Naive thymus-derived CD4-positive, alpha-beta T cell (primary cell): ENCODE measurements around the gene MAP1A. TPM values are rescaled to one million over a fixed set of nuclear protein-coding genes. Genes with fewer than 3 reads are reported as not detected.

Experiments used
- ATAC-seq: fragments of 150-1000 bp; cut with Tn5 transposase; 2 replicates; pipeline ENCODE4 v1.10.0; 2021; ENCODE audit warnings: mild to moderate bottlenecking, moderate library complexity
- CTCF ChIA-PET: fragments of 350-600 bp; sonication (Branson Sonifier 250); formaldehyde crosslinking; loops from one replicate; lab custom pipeline; 2021; ENCODE audit warnings: antibody characterized with exemption; lab: Charles Lee
- POLR2A ChIA-PET: fragments of 350-600 bp; sonication (Branson Sonifier 250); formaldehyde crosslinking; loops from one replicate; lab custom pipeline; 2021; ENCODE audit warnings: antibody characterized with exemption, inconsistent platforms; lab: Charles Lee
- DNase-seq, 9 donors: peaks; one replicate each; pipeline versions ENCODE4 v3.0.0 to v3.0.0-alpha.2; 2020 to 2022; ENCODE audit warnings: mixed read lengths in 1 of 9
- H3K27ac ChIP-seq: one replicate; pipeline ENCODE4 v1.7.0; 2013; ENCODE audit warnings: mild to moderate bottlenecking, low read depth, low read length, moderate library complexity
- H3K27me3 ChIP-seq, 2 donors: one replicate each; pipeline ENCODE4 v1.7.0; 2013; ENCODE audit warnings: low read length in 2 of 2, mild to moderate bottlenecking in 2 of 2, moderate library complexity in 2 of 2; ENCODE audit not compliant: control insufficient read depth in 2 of 2, insufficient read depth in 2 of 2
- H3K36me3 ChIP-seq, 3 experiments: 1 replicate in 2 of 3; 2 replicates in 1 of 3; pipeline ENCODE4 v1.7.0; 2013; ENCODE audit warnings: low read length in 3 of 3, mild to moderate bottlenecking in 3 of 3, moderate library complexity in 1 of 3; ENCODE audit not compliant: insufficient read depth in 3 of 3, control insufficient read depth in 2 of 3
- H3K4me1 ChIP-seq, 2 donors: one replicate each; pipeline ENCODE4 v1.7.0; 2013; ENCODE audit warnings: low read length in 2 of 2, mild to moderate bottlenecking in 2 of 2, moderate library complexity in 1 of 2; ENCODE audit not compliant: control insufficient read depth in 2 of 2, insufficient read depth in 2 of 2
- H3K4me3 ChIP-seq: 2 replicates; pipeline ENCODE4 v1.7.0; 2013; ENCODE audit warnings: mild to moderate bottlenecking, low read length
- H3K9me3 ChIP-seq, 3 experiments: 1 replicate in 2 of 3; 2 replicates in 1 of 3; pipeline ENCODE4 v1.7.0; 2013; ENCODE audit warnings: low read length in 3 of 3; ENCODE audit not compliant: control insufficient read depth in 2 of 3
- H3K27ac Mint-ChIP-seq, 9 donors: one replicate each; pipeline ENCODE4 v1.8.0; 2020 to 2022; ENCODE audit warnings: mixed read lengths in 9 of 9, mild to moderate bottlenecking in 8 of 9, moderate library complexity in 5 of 9, inconsistent platforms in 2 of 9
- H3K27me3 Mint-ChIP-seq, 5 donors: one replicate each; pipeline ENCODE4 v1.8.0; 2021 to 2022; ENCODE audit warnings: mixed read lengths in 5 of 5, mild to moderate bottlenecking in 1 of 5
- H3K36me3 Mint-ChIP-seq, 5 donors: one replicate each; pipeline ENCODE4 v1.8.0; 2020 to 2022; ENCODE audit warnings: mixed read lengths in 5 of 5, mild to moderate bottlenecking in 3 of 5, inconsistent platforms in 1 of 5
- H3K4me1 Mint-ChIP-seq, 7 donors: one replicate each; pipeline ENCODE4 v1.8.0; 2020 to 2022; ENCODE audit warnings: mixed read lengths in 7 of 7, mild to moderate bottlenecking in 3 of 7, inconsistent platforms in 1 of 7
- H3K4me3 Mint-ChIP-seq, 10 donors: one replicate each; pipeline ENCODE4 v1.8.0; 2020 to 2022; ENCODE audit warnings: mild to moderate bottlenecking in 10 of 10, mixed read lengths in 10 of 10, moderate library complexity in 6 of 10, inconsistent platforms in 2 of 10
- H3K9me3 Mint-ChIP-seq, 11 donors: one replicate each; pipeline ENCODE4 v1.8.0; 2020 to 2022; ENCODE audit warnings: mixed read lengths in 11 of 11, mild to moderate bottlenecking in 4 of 11, inconsistent platforms in 1 of 11, moderate library complexity in 1 of 11
- intact Hi-C, 2 donors: fragments of 100-400 bp; cut with micrococcal nuclease; formaldehyde crosslinking; loops; one replicate each; pipeline ENCODE4 v1.15.1; 2023
- polyA plus RNA-seq, 2 donors: library from polyadenylated mRNA; unstranded; fragments of 300-500 nt; fragmentation: Illumina TruSeq; gene quantifications; one replicate each; pipeline ENCODE4 v1.2.3, GENCODE V29; 2021
- total RNA-seq, 6 experiments: library from RNA in 5 of 6; stranded (reverse) in 5 of 6; gene quantifications; 1 replicate in 5 of 6; 2 replicates in 1 of 6; pipeline ENCODE4 v1.2.3 and lab custom pipeline; 2021 to 2026

The MAP1A gene
- total and polyA plus RNA-seq, 7 experiments from 2014 or later: 0.22 to 13.6 (median 0.30) TPM

- Mint-ChIP-seq H3K9me3 (peaks cover 0 to 3% (median 0%) of the 10 kb centered on the region in 11 donors), H3K4me3 (peak overlapping the region in 1 of 10 donors; percentile 83), H3K27ac (peak overlapping the region in 2 of 9 donors; percentile 27 to 81), H3K4me1 (peaks cover 16 to 76% (median 42%) of the 10 kb centered on the region in 7 donors), H3K27me3 (peaks cover 20 to 32% (median 26%) of the 10 kb centered on the region in 5 donors), H3K36me3 (peaks cover 0 to 30% (median 0%) of the 10 kb centered on the region in 5 donors)
- POLR2A ChIA-PET: interaction anchor here (0.5 to 2.0 kb wide), 3 partner anchors 30 to 685 kb away, joined by 3 to 7 read pairs (median 3); no protein-coding TSS in a partner anchor
- Histone ChIP-seq H3K27ac (no peak overlapping the region), H3K4me1 (peaks cover 14 to 17% of the 10 kb centered on the region in 2 donors), H3K9me3 (no peaks in the 10 kb centered on the region), H3K27me3 (peaks cover 0 to 3% of the 10 kb centered on the region in 2 donors), H3K36me3 (no peaks in the 10 kb centered on the region), H3K4me3 (no peak overlapping the region)
- ATAC-seq: no peak
- intact Hi-C loops: loop anchor here (2.0 to 10.0 kb wide), 9 partner anchors 36 to 1241 kb away; partner anchors contain the start of genes GANC (in 2 of the 2), TMEM87A (in 2 of the 2), B2M (in 1 of the 2) and CCNDBP1 (in 1 of the 2)
- CTCF ChIA-PET: interaction anchor here (0.6 to 3.3 kb wide), 6 partner anchors 13 to 73 kb away, joined by 3 to 14 read pairs (median 8); partner anchors contain the start of gene TP53BP1
- no peak for DNase-seq
Observed at GRCh38 chr15:43513550-43513949, 3.9 kb upstream of the MAP1A start.

GRCh38 chr15:43514241-43515057 is 3.0 kb upstream of the MAP1A start:
- intact Hi-C loops: loop anchor here (1.0 to 10.0 kb wide), 10 partner anchors 31 to 1242 kb away; partner anchors contain the start of genes GANC (in 2 of the 2), TMEM87A (in 2 of the 2), B2M (in 1 of the 2) and CCNDBP1 (in 1 of the 2)
- CTCF ChIA-PET: interaction anchor here (0.6 to 3.3 kb wide), 10 partner anchors 14 to 565 kb away, joined by 3 to 14 read pairs (median 4); partner anchors contain the start of gene TP53BP1
- peak in 3 of 9 donors; percentile 11 to 29 (median 17) for DNase-seq
- Histone ChIP-seq H3K36me3 (no peaks in the 10 kb centered on the region), H3K27me3 (peaks cover 0 to 3% of the 10 kb centered on the region in 2 donors), H3K4me3 (no peak overlapping the region), H3K9me3 (no peaks in the 10 kb centered on the region), H3K27ac (no peak overlapping the region), H3K4me1 (peaks cover 14 to 17% of the 10 kb centered on the region in 2 donors)
- H3K27me3 Mint-ChIP-seq: peaks cover 26 to 41% (median 32%) of the 10 kb centered on the region in 5 donors
- H3K36me3 Mint-ChIP-seq: peaks cover 0 to 30% (median 0%) of the 10 kb centered on the region in 5 donors
- POLR2A ChIA-PET: interaction anchor here (1.2 to 2.0 kb wide), 2 partner anchors 22 to 31 kb away, joined by 4 to 7 read pairs; partner anchors contain the start of gene TP53BP1
- H3K9me3 Mint-ChIP-seq: peaks cover 0 to 3% (median 0%) of the 10 kb centered on the region in 11 donors
- H3K4me3 Mint-ChIP-seq: peak overlapping the region in 1 of 10 donors; percentile 83
- peak overlapping the region in 1 of 9 donors; percentile 81 for H3K27ac Mint-ChIP-seq
- peaks cover 21 to 80% (median 45%) of the 10 kb centered on the region in 7 donors for H3K4me1 Mint-ChIP-seq
- ATAC-seq: no peak

GRCh38 chr15:43515741-43516140 is 1.7 kb upstream of the MAP1A start:
- intact Hi-C loops: loop anchor here (10.0 kb wide), 2 partner anchors 291 to 331 kb away; partner anchors contain the start of genes CCNDBP1 (in 1 of the 2) and EPB42 (in 1 of the 2)
- Mint-ChIP-seq H3K36me3 (peaks cover 0 to 32% (median 0%) of the 10 kb centered on the region in 5 donors), H3K9me3 (peaks cover 0 to 3% (median 0%) of the 10 kb centered on the region in 11 donors), H3K4me3 (peak overlapping the region in 1 of 10 donors; percentile 42), H3K27me3 (peaks cover 28 to 46% (median 38%) of the 10 kb centered on the region in 5 donors), H3K27ac (peak overlapping the region in 2 of 9 donors; percentile 23 to 39), H3K4me1 (peaks cover 14 to 76% (median 35%) of the 10 kb centered on the region in 7 donors)
- no peak overlapping the region for H3K27ac ChIP-seq
- DNase-seq (no peak), ATAC-seq (no peak)
- no peak overlapping the region for H3K4me3 ChIP-seq
- ChIA-PET POLR2A (no interaction called here), CTCF (interaction anchor here (1.2 to 3.3 kb wide), 3 partner anchors 22 to 33 kb away, joined by 9 to 14 read pairs (median 13); partner anchors contain the start of gene TP53BP1)
- peaks cover 0 to 3% of the 10 kb centered on the region in 2 donors for H3K27me3 ChIP-seq
- H3K4me1 ChIP-seq: peaks cover 10 to 12% of the 10 kb centered on the region in 2 donors
- H3K9me3 ChIP-seq: no peaks in the 10 kb centered on the region
- H3K36me3 ChIP-seq: no peaks in the 10 kb centered on the region

GRCh38 chr15:43516185-43516584 is 1.2 kb upstream of the MAP1A start:
- H3K4me3 ChIP-seq: no peak overlapping the region
- POLR2A ChIA-PET: no interaction called here
- Mint-ChIP-seq H3K4me3 (peak overlapping the region in 1 of 10 donors; percentile 42), H3K36me3 (peaks cover 0 to 34% (median 0%) of the 10 kb centered on the region in 5 donors), H3K27ac (peak overlapping the region in 1 of 9 donors; percentile 23), H3K27me3 (peaks cover 28 to 46% (median 38%) of the 10 kb centered on the region in 5 donors), H3K4me1 (peaks cover 12 to 77% (median 32%) of the 10 kb centered on the region in 7 donors), H3K9me3 (peaks cover 0 to 3% (median 0%) of the 10 kb centered on the region in 11 donors)
- intact Hi-C loops: loop anchor here (10.0 kb wide), 2 partner anchors 291 to 331 kb away; partner anchors contain the start of genes CCNDBP1 (in 1 of the 2) and EPB42 (in 1 of the 2)
- no peak for ATAC-seq
- CTCF ChIA-PET: interaction anchor here (1.2 to 3.3 kb wide), 2 partner anchors 22 to 34 kb away, joined by 9 to 13 read pairs; partner anchors contain the start of gene TP53BP1
- no peaks in the 10 kb centered on the region for H3K36me3 ChIP-seq
- peaks cover 8 to 9% of the 10 kb centered on the region in 2 donors for H3K4me1 ChIP-seq
- no peak for DNase-seq
- H3K9me3 ChIP-seq: no peaks in the 10 kb centered on the region
- H3K27ac ChIP-seq: no peak overlapping the region
- peaks cover 0 to 3% of the 10 kb centered on the region in 2 donors for H3K27me3 ChIP-seq

GRCh38 chr15:43516801-43517353 is 531 bp upstream of the MAP1A start:
- Mint-ChIP-seq H3K27me3 (peaks cover 28 to 46% (median 38%) of the 10 kb centered on the region in 5 donors), H3K27ac (no peak overlapping the region), H3K9me3 (peaks cover 0 to 2% (median 0%) of the 10 kb centered on the region in 11 donors), H3K4me1 (peaks cover 9 to 70% (median 27%) of the 10 kb centered on the region in 7 donors), H3K4me3 (peak overlapping the region in 1 of 10 donors; percentile 16), H3K36me3 (peaks cover 0 to 38% (median 0%) of the 10 kb centered on the region in 5 donors)
- H3K27ac ChIP-seq: no peak overlapping the region
- POLR2A ChIA-PET: no interaction called here
- H3K9me3 ChIP-seq: no peaks in the 10 kb centered on the region
- intact Hi-C loops: loop anchor here (10.0 kb wide), 2 partner anchors 292 to 332 kb away; partner anchors contain the start of genes CCNDBP1 (in 1 of the 2) and EPB42 (in 1 of the 2)
- H3K36me3 ChIP-seq: no peaks in the 10 kb centered on the region
- ATAC-seq: no peak
- H3K4me1 ChIP-seq: peaks cover 5% of the 10 kb centered on the region in 2 donors
- DNase-seq: no peak
- no peak overlapping the region for H3K4me3 ChIP-seq
- CTCF ChIA-PET: no interaction called here
- H3K27me3 ChIP-seq: peaks cover 0 to 3% of the 10 kb centered on the region in 2 donors
